GM19238 (cell line): ENCODE measurements around the gene CCDC183.
A peak's percentile ranks its signal among the peaks of the same experiment; 100 is the strongest.
"Not testable (repeated sequence)": the region's sequence is repeated elsewhere in the genome, so short reads cannot be mapped to it uniquely, and the experiment has no call there.

Experiments used
- DNase-seq: peaks from one replicate; pipeline ENCODE4 v3.0.0; 2011; ENCODE audit warnings: low spot score; ENCODE audit not compliant: insufficient read length

CCDC183 gene

DNA sequence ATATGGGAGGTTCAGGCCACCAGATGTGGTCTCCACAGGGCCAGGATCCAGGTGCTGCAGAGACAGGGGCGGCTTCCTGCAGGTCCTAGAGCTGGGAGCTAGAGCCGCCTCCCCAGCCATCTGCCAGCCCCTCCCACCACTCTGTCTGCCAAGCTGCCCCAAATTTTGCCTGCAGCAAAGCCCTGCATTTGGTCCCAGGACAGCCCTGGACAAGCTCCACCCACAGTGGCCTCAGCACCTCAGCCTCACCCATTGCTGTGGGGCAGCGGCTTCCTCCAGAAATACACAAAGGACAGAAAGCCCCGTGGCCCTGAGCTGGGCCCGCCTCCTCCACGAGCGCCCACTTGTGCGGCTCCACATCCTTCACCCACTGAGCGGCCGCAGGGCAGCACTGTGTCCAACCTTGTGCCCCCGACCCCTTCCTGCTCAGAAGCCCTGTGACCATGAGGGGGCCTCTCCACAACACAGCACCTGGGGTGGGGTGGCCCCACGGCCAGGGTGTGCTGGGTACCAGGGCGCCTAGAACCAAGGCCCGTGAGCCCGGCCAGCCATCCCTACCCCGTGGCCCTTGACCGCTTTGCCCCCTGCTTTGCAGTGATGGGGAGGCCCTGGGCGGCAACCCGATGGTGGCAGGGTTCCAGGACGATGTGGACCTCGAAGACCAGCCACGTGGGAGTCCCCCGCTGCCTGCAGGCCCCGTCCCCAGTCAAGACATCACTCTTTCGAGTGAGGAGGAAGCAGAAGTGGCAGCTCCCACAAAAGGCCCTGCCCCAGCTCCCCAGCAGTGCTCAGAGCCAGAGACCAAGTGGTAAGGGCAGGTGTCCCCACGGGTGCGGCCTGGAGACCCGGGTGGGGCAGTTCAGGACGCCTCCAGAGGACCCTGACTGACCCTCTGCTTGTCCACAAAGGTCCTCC lies 42.4 kb downstream of the CCDC183 start:
- DNase-seq = no peak

DNA sequence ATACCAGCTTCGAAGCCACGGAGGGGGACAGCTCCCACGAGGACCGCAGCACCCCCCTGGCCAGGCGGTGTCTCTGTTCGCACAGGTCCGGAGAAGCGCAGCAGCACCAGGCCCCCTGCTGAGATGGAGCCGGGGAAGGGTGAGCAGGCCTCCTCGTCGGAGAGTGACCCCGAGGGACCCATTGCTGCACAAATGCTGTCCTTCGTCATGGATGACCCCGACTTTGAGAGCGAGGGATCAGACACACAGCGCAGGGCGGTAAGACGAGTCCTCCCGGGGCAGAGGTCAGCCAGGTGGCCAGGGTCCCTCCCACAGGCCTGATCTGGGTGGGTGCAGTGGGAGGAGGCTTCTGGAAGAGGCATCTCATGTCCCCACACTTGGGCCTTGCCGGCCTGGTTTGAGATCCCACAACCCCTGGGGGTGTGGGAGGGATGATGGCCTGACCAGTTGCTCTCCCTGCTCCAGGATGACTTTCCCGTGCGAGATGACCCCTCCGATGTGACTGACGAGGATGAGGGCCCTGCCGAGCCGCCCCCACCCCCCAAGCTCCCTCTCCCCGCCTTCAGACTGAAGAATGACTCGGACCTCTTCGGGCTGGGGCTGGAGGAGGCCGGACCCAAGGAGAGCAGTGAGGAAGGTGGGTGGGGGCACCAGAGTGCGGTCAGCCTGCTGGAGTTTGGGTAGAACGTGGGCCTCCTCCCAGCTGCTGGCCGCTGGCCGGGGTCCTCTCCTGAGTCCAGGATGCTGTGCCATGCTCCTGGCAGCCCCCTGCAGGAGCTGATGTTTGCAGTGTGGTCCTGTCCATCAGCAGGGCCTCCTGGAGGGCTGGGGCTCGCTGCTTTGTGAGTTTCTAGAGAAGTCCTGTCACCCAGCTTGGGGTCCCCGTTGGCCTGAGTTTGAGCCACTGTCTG lies 43.3 kb downstream of the CCDC183 start:
- no peak for DNase-seq

DNA sequence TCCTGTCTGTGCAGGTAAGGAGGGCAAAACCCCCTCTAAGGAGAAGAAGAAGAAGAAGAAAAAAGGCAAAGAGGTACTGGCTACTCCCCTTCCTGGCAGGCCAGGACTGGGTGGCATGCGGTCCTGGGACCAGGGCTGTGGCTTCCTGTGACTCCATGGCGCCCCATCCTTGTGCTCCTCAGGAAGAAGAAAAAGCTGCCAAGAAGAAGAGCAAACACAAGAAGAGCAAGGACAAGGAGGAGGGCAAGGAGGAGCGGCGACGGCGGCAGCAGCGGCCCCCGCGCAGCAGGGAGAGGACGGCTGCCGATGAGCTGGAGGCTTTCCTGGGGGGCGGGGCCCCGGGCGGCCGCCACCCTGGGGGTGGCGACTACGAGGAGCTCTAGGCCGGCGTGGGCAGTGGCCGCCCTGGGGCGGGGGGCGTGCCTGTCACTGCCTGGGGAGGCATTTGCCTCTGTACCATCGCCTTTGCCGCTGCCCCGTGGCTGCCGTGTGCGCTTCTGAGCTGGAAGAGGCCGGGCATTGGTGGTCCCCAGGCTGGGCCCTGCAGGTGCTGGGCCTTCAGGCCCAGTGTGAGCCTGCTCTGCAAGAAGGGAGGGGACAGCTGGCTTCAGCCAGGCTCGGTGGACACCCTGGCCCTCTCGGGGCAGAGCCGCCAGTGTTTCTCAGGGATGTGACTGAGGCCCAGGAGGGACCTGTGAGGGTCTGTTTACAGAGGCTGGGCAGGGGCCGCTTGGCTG lies 44.2 kb downstream of the CCDC183 start:
- no peak for DNase-seq

DNA sequence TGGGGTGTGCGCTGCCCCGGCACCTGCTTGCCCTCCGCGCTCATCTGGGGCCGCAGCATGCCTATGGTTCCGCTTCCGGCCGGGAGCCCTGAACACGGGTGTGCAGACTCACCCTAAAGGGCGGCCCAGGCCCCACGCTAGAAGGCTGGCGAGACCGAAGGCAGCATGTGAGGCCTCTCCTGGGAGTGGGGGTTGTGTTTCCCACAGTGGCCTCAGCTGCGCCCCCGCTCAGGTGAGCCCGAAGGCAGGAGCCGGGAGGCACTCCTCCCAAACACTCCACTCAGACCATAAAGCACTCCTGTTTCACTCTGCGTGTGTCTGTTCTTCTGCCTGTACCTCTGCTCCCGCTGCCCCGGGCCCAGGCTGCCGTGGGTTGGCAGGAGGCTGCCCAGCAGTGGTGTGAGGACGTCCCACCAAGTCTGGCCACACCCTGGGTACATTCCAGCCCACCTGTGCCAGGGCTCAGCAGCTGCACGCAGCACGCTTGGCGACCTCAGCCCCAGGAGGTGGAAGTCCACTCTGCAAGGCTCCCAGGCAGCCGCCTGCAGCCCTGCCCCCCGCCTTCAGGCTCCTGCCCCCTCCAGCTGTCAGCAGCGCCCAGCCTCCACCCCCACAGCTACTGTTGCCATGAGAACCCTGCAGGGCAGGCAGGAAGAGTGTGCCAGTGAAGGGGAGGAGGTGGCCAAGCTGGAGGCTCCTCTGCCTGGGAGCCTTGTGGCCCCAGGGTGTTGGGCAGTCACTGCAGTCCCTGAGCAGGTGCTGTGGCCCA lies 44.9 kb downstream of the CCDC183 start:
- no peak for DNase-seq

DNA sequence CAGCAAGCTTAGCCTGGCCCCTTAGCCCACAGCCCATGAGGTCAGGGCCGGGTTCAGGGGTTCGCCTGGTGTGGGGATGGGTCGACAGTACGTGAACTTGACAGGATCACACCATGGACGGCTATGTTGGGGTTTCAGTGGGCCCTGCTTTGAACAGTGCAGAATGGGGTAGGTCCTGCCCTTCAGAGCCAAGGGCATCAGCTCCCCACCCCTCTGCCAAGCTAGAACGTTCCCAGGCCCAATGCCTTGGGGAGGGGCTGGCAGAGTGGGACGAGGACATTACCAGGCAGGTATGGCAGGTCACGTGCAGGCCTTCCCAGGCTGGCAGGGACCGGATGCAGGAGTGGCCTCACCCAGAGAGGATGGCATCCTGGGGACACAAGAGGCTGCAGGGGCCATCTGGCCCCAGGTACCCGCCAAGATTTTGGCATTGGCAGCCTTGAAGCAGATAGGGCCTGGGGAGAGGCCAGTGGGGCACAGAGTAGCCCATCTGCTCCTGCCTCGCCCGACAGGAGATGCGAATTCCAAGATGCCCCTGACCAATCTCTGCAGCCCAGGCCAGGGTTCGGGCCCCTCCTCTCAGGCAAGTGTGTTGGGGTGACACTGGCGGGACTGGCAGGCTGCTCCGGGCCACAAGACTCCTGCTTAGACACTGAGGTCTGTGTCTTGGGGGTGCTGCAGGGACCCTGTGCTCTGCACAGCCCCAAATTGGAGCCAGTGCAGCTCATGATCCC lies 45.7 kb downstream of the CCDC183 start:
- not testable (repeated sequence) for DNase-seq

DNA sequence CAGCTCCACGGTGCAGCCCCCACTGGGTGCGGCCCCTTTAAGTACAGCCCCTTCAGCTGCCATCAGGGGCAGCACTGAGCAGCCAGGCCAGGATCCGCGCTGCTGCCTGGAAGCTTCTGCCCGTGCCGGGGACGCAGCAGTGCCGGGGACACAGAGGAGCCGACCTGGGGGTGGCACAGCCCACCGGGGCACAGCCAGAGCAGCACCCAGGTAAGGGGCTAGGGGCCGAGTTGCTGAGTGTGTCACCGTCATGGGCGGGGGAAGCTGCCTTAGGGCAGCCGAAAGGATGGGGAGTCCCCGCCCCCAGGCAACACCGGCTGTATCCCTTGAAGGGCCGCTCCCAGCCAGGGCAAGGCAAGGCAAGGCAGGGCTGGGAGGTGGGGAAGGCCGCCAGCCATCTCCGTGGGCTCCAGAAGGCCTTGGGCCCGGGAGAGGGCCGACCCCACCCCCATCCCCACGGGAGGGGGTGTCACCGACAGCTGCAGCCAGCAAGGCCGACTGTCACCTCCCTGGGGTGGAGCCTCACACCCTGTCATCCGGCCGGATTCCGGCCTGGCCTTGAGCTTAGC lies 46.3 kb downstream of the CCDC183 start, which contains the start of gene AJM1:
Gene AJM1 (plus strand): TSS at position 99 of the 569 bp plus-strand sequence. CDS start 1,937 bp downstream, outside the sequence.
- peak; percentile 92 for DNase-seq

DNA sequence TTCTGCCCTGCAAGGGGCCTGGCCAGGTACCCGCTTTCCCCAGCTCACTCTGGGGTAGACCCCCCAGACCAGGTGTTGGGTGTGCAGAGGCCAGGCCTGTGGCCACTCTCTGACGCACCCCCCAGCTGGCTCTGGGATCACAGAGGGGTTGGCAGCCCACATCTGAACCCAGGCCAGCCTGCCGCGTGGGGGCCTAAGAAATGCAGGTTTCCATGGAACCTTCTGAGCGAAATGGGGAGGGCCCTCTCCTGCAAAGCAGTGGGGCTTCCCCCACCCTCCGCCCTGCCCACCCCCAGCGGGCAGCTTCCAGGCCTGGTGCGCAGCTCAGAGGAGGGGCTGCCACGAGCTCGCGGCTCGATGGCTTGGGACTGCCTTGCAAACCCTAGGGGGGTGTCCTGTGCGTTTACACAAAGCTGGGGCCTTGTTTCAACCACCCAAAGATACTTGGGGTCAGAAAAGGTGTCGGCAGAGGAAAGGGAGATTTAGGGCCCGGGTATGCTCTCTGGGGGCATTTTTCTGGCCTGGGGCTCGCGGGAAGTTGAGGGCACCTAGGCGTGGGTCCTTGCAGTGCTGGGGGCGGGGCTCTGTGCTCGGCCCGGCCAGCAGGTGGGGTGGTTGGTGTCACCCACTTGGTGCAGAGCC lies 47.1 kb downstream of the CCDC183 start:
- DNase-seq = not testable (repeated sequence)

DNA sequence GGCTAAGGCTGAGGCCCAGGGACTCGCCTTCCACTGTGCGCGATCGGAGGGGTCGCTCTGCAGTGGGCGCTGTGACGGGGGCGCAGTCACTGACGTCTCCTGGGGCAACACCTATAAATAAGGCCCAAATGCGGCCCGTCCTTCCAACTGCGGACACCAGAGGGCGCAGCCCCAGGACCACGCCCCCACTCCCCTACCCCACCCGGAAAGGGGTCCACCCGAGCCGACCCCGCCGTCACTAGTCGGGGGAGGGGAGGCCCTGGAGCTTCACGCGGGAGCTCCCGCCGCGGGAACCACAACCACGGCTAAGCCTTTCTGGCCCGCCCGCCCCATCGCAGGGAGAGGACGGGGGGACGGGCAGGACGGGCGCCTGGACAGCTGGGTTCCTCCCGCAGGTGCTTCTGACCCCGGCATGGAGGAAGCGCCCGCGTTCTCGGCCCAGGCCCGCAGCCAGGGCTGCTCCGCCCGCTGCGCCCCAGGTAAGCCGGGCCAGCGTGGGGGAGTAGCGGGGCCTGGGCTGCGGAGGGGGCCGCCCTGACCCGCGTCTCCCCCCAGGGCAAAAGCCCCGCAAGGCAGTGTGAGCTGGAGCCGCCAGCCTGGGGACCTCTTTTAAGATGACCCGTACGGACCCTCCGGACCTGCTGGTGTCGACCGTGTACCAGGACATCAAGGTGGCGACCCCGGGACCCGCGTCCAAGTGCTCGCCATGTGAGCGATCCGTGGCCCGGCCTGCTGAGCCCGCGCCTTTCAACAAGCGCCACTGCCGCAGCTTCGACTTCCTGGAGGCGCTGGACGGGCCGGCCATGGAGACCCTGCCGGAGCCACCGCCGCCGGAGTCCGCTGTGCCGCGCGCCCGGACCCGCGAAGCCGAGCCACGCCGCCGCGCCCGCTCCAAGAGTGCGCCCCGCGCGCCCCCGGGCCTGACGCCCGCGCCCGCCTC lies 47.9 kb downstream of the CCDC183 start:
- DNase-seq = not testable (repeated sequence)

DNA sequence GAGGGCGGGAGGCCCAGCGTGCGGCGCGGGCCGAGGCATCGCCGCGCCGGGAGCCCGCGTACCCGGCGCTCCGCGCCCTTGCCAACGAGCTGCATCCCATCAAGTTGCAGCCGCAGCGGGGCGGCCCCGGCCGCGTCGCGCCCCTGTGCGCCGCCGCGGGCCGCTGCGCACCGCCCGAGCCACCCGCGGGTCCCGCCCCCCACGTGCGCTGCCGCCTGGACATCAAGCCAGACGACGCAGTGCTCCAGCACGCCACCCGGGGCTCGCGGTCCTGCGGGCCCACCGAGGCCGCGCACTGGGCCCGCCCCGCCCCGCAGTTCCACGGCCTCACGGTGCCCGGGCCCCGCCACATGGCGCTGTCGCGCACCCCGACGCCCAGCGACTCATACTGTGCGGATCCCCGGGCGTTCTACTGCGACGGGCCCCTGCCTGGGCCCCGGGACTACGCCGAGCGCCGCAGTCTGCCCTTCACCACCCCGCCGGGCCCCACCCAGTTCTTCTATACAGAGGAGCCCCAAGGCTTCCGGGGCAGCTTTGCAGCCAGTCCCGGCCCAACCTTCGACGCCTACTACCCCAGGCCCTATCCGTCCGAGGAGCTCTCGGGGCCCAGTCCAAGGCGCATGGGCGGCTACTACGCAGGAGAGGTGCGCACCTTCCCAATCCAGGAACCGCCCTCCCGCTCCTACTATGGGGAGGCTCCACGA lies 48.8 kb downstream of the CCDC183 start:
- DNase-seq = no peak

DNA sequence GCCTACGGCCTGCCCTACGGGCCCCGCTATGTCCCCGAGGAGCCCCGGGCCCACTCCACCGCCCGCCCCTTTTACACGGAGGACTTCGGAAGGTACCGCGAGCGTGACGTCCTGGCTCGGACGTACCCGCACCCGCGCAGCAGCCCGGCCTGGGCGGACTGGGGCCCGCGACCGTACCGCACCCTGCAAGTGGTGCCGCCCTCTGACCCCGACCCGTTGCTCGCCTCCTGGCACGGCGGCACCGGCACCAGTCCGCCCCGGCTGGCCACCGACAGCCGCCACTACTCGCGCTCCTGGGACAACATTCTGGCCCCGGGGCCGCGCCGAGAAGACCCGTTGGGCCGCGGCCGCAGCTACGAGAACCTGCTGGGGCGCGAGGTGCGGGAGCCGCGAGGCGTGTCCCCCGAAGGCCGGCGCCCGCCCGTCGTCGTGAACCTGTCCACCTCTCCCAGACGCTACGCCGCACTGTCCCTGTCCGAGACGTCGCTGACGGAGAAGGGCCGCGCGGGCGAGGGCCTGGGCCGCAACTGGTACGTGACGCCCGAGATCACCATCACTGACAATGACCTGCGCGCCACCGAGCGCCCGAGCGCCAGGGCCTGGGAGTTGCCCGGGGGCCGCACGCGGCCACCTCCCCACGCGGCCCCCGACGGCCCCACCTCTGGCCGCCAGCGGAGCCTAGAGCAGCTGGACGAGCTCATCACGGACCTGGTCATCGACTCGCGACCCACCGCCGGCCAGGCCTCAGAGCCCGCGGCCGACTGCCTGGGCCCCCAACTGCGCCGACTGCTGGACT lies 49.5 kb downstream of the CCDC183 start:
- DNase-seq = no peak

DNA sequence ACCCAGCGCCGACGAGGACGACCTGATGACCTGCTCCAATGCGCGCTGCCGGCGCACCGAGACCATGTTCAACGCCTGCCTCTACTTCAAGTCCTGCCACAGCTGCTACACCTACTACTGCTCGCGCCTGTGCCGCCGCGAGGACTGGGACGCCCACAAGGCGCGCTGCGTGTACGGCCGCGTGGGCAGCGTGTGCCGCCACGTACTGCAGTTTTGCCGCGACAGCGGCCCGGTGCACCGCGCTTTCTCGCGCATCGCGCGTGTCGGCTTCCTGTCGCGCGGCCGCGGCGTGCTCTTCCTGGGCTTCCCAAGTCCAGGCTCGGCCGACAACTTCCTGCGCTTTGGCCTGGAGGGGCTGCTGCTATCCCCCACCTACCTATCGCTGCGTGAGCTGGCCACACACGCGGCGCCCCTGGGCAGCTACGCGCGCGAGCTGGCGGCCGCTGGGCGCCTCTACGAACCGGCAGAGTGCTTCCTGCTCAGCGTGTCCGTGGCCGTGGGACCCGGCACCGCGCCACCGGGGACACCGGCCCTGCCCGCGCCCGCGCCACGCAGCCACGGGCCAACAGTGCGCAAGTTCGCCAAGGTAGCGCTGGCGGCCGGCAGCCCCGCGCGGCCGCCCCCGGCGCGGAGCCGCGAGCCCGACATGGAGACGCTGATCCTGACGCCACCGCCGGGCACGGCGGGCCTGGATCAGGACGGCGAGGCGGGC lies 50.4 kb downstream of the CCDC183 start:
- DNase-seq = no peak

DNA sequence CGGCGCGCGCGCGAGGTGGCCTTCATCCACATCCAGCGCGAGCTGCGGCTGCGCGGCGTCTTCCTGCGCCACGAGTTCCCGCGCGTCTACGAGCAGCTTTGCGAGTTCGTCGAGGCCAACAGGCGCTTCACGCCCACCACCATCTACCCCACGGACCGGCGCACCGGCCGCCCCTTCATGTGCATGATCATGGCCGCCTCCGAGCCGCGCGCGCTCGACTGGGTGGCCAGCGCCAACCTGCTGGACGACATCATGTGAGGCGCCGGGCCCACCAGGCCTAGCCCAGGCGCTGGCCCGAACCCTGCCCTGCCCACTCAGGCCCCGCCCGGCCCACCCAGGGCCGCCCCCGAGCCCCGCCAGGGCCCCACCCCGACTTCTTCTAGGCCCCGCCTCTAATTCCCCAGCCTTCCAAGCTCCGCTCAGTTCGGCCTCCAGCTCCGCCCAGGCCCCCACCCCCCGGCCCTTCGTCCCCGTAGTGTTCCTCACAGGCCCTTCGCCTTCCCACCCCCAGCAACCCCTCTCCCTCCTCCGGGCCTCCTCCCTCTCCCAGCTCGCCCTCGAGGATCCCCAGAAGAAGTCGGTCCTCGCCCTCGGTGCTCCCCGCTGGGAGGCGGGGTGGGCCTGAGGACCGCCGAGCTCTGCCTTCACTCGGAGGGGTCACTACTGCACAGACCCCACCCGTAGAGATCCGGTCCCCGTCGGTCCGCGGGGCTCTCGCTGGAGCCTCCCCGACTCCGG lies 51.1 kb downstream of the CCDC183 start:
- DNase-seq = no peak

DNA sequence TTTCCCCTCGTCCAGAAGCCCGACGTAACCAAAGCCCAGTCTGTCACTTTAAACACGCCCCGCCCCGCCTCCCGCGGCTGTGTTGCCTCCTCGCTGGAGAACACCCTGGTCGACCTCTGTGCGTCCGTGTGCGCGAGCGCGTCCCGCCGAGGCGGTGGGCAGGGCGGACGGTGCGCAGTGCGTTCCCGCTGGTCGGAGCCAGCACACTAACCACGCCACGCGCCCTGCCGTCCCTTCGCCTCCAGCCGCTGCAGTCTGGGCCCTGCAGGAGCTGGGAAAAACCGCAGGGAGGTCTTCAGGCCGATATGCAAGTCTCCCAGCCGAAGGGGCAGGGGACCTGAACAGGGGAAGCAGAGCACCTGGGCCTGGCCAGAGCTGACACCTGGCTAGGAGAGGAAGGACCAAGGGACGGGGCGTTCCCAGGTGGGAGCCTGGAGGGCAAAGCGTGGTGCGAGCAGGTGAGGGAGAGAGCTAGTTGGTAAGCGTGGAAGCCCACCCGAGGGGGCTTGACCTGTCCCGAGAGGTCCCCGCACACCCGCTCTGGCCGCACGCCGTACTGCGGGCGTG lies 51.8 kb downstream of the CCDC183 start:
- DNase-seq = peak; percentile 66

DNA sequence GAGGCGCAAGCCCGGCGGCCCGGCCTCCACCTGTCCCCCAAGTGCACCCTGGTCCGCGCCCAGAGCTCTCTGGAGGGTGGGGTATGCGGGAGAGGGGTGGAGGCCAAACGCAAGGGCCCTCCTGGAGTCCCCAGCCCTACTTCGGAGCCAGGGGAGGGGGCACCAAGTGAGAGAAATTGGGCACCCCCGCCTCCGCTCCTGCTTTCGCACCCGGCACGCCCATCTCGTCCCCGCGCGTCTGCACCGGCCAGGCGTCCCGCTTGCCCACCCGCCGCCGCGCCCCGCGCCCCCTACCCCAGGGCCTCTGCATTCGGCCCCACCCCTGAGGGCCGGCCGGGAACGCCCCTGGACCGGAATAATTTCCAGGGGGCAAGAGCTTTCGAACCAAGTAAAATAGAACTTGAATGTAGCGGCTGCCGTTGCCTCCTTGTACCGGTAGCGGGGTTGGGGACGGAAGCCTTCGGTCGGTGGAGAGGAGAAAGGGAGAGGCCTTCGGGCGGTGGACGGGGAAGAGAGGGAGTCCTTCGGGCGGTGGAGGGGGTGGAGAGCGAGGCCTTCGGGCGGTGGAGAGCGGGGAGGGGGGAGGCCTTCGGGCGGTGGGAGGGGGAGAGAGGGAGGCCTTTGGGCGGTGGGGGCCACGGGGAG lies 52.4 kb downstream of the CCDC183 start:
- peak; percentile 41 for DNase-seq
